Measurements from ENCODE around the gene UTP20.

UTP20 gene

GRCh38 chr12:101287357-101287756 is 7.5 kb downstream of the UTP20 start:
- no peak overlapping the region for H3K4me3 ChIP-seq (replicated peaks; ENCODE audit: low read depth, low read length)
- DNase-seq (ENCODE audit: extremely low read depth, low read depth) = no peak
- TF ChIP-seq CTCF (IDR thresholded peaks at IDR 0.05; ENCODE audit: low read depth, low read length, missing control alignments) = no peak

- no peak for DNase-seq (ENCODE audit: extremely low read depth, low read depth)
- no peak overlapping the region for H3K4me3 ChIP-seq (replicated peaks; ENCODE audit: low read depth, low read length)
- no peak for TF ChIP-seq CTCF (IDR thresholded peaks at IDR 0.05; ENCODE audit: low read depth, low read length, missing control alignments)
These were observed 17.8 kb downstream of the UTP20 start for GRCh38 chr12:101297661-101298060.

- DNase-seq (ENCODE audit: extremely low read depth, low read depth) = peak; percentile 20
- no peak for TF ChIP-seq CTCF (IDR thresholded peaks at IDR 0.05; ENCODE audit: low read depth, low read length, missing control alignments)
- H3K4me3 ChIP-seq (replicated peaks; ENCODE audit: low read depth, low read length) = no peak overlapping the region
These were observed 18.5 kb downstream of the UTP20 start for GRCh38 chr12:101298426-101298825.

GRCh38 chr12:101299346-101299745 is 19.4 kb downstream of the UTP20 start:
- DNase-seq (ENCODE audit: extremely low read depth, low read depth) = no peak
- no peak overlapping the region for H3K4me3 ChIP-seq (replicated peaks; ENCODE audit: low read depth, low read length)
- TF ChIP-seq CTCF (IDR thresholded peaks at IDR 0.05; ENCODE audit: low read depth, low read length, missing control alignments) = no peak

GRCh38 chr12:101299931-101300330 is 20.0 kb downstream of the UTP20 start:
- DNase-seq (ENCODE audit: extremely low read depth, low read depth) = no peak
- no peak overlapping the region for H3K4me3 ChIP-seq (replicated peaks; ENCODE audit: low read depth, low read length)
- TF ChIP-seq CTCF (IDR thresholded peaks at IDR 0.05; ENCODE audit: low read depth, low read length, missing control alignments) = no peak

GRCh38 chr12:101302741-101303140 is 22.8 kb downstream of the UTP20 start:
- DNase-seq (ENCODE audit: extremely low read depth, low read depth) = no peak
- no peak overlapping the region for H3K4me3 ChIP-seq (replicated peaks; ENCODE audit: low read depth, low read length)
- no peak for TF ChIP-seq CTCF (IDR thresholded peaks at IDR 0.05; ENCODE audit: low read depth, low read length, missing control alignments)

GRCh38 chr12:101305226-101305779 is 25.4 kb downstream of the UTP20 start:
- no peak overlapping the region for H3K4me3 ChIP-seq (replicated peaks; ENCODE audit: low read depth, low read length)
- no peak for DNase-seq (ENCODE audit: extremely low read depth, low read depth)
- TF ChIP-seq CTCF (IDR thresholded peaks at IDR 0.05; ENCODE audit: low read depth, low read length, missing control alignments) = no peak

Data from HFF-Myc (cell line).